ENCODE data around the gene ARL2. TPM values are rescaled to one million over a fixed set of nuclear protein-coding genes. Genes with fewer than 3 reads are reported as not detected.
"Not testable (repeated sequence)": the region's sequence is repeated elsewhere in the genome, so short reads cannot be mapped to it uniquely, and the experiment has no call there.

ARL2 gene
- total RNA-seq, 1 donor from 2014 or later: 66.4 TPM

DNA sequence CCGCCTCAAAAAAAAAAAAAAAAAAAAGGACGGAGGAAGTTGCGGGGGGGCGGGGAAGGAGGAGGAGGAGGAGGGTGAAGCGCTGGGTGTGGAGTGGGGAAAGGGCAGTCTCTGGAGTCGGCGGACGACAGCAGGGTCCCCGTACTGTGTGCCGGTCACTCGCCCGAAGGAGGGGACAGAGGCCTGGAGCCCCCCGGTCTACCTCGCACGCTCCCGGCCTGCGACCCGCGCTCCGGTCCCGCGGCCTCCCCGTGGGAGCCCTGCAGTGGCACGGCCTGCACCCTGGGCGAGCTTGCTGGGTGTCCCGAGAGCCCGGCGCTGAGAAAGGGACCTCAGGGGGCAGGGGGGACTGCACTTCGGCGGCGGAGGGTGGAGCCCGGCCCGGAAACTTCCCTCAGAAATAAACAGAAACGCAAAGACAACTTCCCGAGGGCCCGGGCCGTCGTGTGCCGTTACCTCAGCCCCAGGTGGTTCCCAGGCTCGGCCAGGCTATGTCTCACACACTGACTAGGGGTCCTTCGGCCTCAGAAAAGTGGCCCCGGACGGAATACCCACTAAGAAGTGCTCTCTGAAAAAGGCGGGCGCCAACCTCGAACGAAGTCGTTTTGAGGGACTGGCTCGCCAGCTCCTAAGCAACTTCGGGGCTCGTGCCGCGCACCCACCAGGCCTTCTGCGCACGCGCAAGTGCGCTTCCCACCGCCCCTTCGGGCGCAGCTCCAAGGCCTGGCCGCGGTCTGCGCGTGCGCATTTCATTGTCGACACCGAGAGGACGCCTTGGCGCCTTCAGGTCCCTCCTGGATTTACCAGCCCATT, 42.3 kb upstream of the ARL2 start, which contains the start of gene MAJIN:
Gene MAJIN, minus strand, starts transcription at position 688 of the 813 bp plus-strand sequence. CDS start 12,703 bp downstream, outside the sequence.
- no peak for DNase-seq (ENCODE audit: low spot score)
- Mint-ChIP-seq H3K27ac (ENCODE audit: unreplicated experiment) (no peak within 1 kb of the TSS), H3K4me3 (ENCODE audit: unreplicated experiment) (no peak within 1 kb of the TSS), H3K9me3 (ENCODE audit: unreplicated experiment) (no peaks in the 10 kb centered on the region), H3K4me1 (ENCODE audit: unreplicated experiment) (no peaks in the 10 kb centered on the region), H3K27me3 (ENCODE audit: unreplicated experiment) (no peaks in the 10 kb centered on the region), H3K36me3 (ENCODE audit: low read depth, unreplicated experiment) (no peaks in the 10 kb centered on the region)
- TF ChIP-seq, protein P1, sequence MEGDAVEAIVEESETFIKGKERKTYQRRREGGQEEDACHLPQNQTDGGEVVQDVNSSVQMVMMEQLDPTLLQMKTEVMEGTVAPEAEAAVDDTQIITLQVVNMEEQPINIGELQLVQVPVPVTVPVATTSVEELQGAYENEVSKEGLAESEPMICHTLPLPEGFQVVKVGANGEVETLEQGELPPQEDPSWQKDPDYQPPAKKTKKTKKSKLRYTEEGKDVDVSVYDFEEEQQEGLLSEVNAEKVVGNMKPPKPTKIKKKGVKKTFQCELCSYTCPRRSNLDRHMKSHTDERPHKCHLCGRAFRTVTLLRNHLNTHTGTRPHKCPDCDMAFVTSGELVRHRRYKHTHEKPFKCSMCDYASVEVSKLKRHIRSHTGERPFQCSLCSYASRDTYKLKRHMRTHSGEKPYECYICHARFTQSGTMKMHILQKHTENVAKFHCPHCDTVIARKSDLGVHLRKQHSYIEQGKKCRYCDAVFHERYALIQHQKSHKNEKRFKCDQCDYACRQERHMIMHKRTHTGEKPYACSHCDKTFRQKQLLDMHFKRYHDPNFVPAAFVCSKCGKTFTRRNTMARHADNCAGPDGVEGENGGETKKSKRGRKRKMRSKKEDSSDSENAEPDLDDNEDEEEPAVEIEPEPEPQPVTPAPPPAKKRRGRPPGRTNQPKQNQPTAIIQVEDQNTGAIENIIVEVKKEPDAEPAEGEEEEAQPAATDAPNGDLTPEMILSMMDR (IDR thresholded peaks at IDR 0.05; ENCODE audit: unreplicated experiment): no peak

DNA sequence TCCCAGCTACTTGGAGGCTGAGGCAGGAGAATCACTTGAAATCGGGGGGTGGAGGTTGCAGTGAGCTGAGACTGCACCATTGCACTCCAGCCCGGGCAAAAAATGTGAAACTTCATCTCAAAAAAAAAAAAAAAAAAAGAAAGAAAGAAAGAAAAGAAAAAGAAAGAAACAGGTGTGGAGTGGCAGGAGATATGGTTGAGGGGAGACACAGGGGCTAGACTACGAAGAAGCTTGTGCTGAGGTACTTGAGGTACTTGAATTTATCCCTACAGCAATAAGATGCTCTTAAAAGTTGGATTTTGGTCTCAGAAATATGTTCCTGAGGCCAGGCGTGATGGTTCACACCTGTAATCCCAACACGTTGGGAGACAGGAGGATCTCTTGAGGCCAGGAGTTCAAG, 39.8 kb upstream of the ARL2 start:
- Mint-ChIP-seq H3K9me3 (ENCODE audit: unreplicated experiment) (no peaks in the 10 kb centered on the region), H3K36me3 (ENCODE audit: low read depth, unreplicated experiment) (no peaks in the 10 kb centered on the region), H3K27ac (ENCODE audit: unreplicated experiment) (no peak overlapping the region), H3K4me3 (ENCODE audit: unreplicated experiment) (no peak overlapping the region), H3K4me1 (ENCODE audit: unreplicated experiment) (no peaks in the 10 kb centered on the region), H3K27me3 (ENCODE audit: unreplicated experiment) (no peaks in the 10 kb centered on the region)
- no peak for DNase-seq (ENCODE audit: low spot score)
- TF ChIP-seq, protein P1 (IDR thresholded peaks at IDR 0.05; ENCODE audit: unreplicated experiment): no peak

DNA sequence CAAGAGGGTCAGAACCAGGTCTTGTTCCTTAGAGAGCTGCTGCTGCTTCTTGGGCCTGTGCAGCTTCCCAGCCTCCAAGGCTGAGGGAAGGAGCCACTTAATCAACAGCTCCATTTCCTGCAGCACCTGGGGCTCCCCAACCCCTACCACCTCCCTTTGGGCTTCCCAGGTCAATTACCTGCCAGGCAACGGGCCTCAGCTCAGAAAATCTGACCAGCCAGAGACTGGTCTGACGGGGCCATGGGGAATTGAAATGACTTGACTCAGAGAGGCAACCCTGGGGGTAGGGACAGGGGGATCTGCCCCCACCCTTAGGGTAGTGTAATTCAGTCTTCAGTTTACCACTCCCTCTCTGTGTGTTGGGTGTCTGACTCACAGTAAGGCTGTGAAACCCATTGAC, 37.3 kb upstream of the ARL2 start:
- H3K4me3 Mint-ChIP-seq (ENCODE audit: unreplicated experiment): no peak overlapping the region
- H3K36me3 Mint-ChIP-seq (ENCODE audit: low read depth, unreplicated experiment): no peaks in the 10 kb centered on the region
- no peaks in the 10 kb centered on the region for H3K27me3 Mint-ChIP-seq (ENCODE audit: unreplicated experiment)
- H3K4me1 Mint-ChIP-seq (ENCODE audit: unreplicated experiment): no peaks in the 10 kb centered on the region
- no peak overlapping the region for H3K27ac Mint-ChIP-seq (ENCODE audit: unreplicated experiment)
- no peaks in the 10 kb centered on the region for H3K9me3 Mint-ChIP-seq (ENCODE audit: unreplicated experiment)
- TF ChIP-seq, protein P1 (IDR thresholded peaks at IDR 0.05; ENCODE audit: unreplicated experiment): no peak
- DNase-seq (ENCODE audit: low spot score): no peak

DNA sequence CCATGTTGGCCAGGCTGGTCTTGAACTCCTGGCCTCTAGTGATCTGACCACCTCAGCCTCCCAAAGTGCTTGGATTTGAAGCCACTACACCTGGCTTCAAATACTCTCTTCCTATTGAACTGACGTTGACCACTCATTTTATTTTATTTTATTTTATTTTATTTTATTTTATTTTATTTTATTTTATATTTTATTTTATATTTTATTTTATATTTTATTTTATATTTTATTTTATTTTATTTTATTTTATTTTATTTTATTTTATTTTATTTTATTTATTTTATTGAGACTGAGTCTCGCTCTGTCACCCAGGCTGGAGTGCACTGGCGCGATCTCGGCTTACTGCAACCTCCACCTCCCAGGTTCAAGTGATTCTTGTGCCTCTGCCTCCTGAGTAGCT, 30.6 kb upstream of the ARL2 start:
- H3K36me3 Mint-ChIP-seq (ENCODE audit: low read depth, unreplicated experiment); H3K27ac Mint-ChIP-seq (ENCODE audit: unreplicated experiment); DNase-seq (ENCODE audit: low spot score); H3K4me1 Mint-ChIP-seq (ENCODE audit: unreplicated experiment); H3K9me3 Mint-ChIP-seq (ENCODE audit: unreplicated experiment); H3K4me3 Mint-ChIP-seq (ENCODE audit: unreplicated experiment); H3K27me3 Mint-ChIP-seq (ENCODE audit: unreplicated experiment): not testable (repeated sequence)

DNA sequence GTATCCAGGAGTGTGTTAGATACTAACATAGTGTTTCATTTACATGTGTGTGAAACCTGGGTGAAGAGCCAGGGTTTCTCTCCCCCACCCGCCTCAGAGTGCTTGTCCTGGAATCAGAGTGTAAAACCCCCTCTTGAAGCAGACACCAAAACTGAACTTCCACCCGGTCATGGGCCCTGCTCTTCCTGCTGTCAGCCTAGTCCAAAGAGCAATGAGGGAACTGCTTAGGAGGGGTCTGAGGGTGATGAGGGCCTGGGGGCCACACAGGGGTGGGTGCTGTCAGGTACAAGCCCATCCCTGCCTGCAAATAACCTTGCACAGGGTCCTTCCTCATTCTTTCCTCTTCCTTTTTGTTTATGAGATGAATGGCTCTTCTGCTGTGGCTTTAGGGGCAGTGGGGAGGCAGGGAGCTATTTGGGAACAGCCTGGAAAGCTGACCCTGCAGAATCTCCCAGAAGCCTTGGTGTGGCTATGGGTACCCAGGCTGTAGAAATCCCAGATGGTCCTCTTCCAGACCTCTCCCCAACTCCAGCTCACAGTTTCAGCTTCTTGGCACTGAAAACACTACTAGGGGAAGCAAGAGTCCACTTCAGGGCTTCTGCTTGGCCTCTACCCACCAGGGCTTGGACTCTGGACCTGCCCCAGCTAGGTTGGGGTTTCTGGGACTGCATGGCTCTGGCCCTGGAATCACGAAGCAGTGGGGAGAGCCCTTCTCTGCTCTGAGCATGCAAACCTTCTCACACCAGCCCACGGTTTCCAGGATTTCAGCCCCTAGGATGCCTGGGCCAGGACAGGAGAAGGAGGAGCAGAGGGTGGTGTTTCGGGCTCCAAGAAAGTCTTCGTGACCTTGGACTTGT, 25.7 kb upstream of the ARL2 start:
- TF ChIP-seq, protein P1 (IDR thresholded peaks at IDR 0.05; ENCODE audit: unreplicated experiment): no peak
- DNase-seq (ENCODE audit: low spot score): no peak
- Mint-ChIP-seq H3K4me3 (ENCODE audit: unreplicated experiment) (no peak overlapping the region), H3K27ac (ENCODE audit: unreplicated experiment) (no peak overlapping the region), H3K9me3 (ENCODE audit: unreplicated experiment) (no peaks in the 10 kb centered on the region), H3K4me1 (ENCODE audit: unreplicated experiment) (peaks cover 22% of the 10 kb centered on the region), H3K36me3 (ENCODE audit: low read depth, unreplicated experiment) (no peaks in the 10 kb centered on the region), H3K27me3 (ENCODE audit: unreplicated experiment) (peaks cover 2% of the 10 kb centered on the region)
